Measurements from ENCODE around the gene OBSCN.
"Not testable (repeated sequence)": the region's sequence is repeated elsewhere in the genome, so short reads cannot be mapped to it uniquely, and the experiment has no call there.

Gene OBSCN

GRCh38 chr1:228245111-228245510 is 37.3 kb downstream of the OBSCN start:
- Histone ChIP-seq H3K27ac (replicated peaks) (no peak overlapping the region), H3K27me3 (ENCODE audit: insufficient read depth, poor library complexity, severe bottlenecking) (no peaks in the 10 kb centered on the region), H3K4me3 (replicated peaks; ENCODE audit: insufficient read depth, low read length) (no peak overlapping the region)
- no peak for TF ChIP-seq CTCF (IDR thresholded peaks at IDR 0.05; ENCODE audit: insufficient read depth, low read length)
- no peak for TF ChIP-seq GABPA (IDR thresholded peaks at IDR 0.05; ENCODE audit: low read depth)
- TF ChIP-seq POLR2AphosphoS5 (IDR thresholded peaks at IDR 0.05; ENCODE audit: low read depth): no peak
- no peak for TF ChIP-seq REST (IDR thresholded peaks at IDR 0.05; ENCODE audit: insufficient replicate concordance, low read depth)
- no peak for TF ChIP-seq SPI1 (IDR thresholded peaks at IDR 0.05; ENCODE audit: borderline replicate concordance, low read depth)
- DNase-seq (ENCODE audit: low read depth in 1 of 2, low spot score in 1 of 2): no peak

DNA sequence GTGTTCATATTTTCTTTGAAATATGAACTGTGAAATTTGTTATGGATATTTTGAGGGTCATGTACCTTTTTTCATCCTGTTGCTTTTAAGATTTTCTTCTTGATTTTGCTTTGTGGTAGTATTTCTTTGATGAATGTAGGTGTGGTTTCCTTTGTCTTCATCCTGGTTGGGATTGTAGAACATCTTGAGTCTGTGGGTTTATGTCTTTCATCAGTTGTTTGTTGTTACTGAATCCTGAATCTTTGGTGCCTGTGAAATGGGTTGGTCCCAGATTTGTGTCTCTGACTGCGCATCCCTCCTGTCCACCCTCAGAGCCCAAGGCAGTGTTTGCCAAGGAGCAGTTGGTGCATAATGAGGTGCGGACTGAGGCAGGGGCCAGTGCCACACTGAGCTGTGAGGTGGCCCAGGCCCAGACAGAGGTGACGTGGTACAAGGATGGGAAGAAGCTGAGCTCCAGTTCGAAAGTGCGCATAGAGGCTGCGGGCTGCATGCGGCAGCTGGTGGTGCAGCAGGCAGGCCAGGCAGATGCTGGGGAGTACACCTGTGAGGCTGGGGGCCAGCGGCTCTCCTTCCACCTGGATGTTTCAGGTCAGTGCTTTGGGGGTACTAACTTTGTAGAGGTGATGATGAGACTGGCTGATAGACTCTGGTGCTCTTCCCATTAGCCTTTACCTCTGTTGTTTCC is 38.5 kb downstream of the OBSCN start:
- no peak overlapping the region for H3K27ac ChIP-seq (replicated peaks)
- TF ChIP-seq POLR2AphosphoS5 (IDR thresholded peaks at IDR 0.05; ENCODE audit: low read depth): no peak
- TF ChIP-seq CTCF (IDR thresholded peaks at IDR 0.05; ENCODE audit: insufficient read depth, low read length): no peak
- no peak for TF ChIP-seq GABPA (IDR thresholded peaks at IDR 0.05; ENCODE audit: low read depth)
- TF ChIP-seq REST (IDR thresholded peaks at IDR 0.05; ENCODE audit: insufficient replicate concordance, low read depth): no peak
- TF ChIP-seq SPI1 (IDR thresholded peaks at IDR 0.05; ENCODE audit: borderline replicate concordance, low read depth): no peak
- no peak for DNase-seq (ENCODE audit: low read depth in 1 of 2, low spot score in 1 of 2)
- no peak overlapping the region for H3K4me3 ChIP-seq (replicated peaks; ENCODE audit: insufficient read depth, low read length)
- H3K27me3 ChIP-seq (ENCODE audit: insufficient read depth, poor library complexity, severe bottlenecking): no peaks in the 10 kb centered on the region

DNA sequence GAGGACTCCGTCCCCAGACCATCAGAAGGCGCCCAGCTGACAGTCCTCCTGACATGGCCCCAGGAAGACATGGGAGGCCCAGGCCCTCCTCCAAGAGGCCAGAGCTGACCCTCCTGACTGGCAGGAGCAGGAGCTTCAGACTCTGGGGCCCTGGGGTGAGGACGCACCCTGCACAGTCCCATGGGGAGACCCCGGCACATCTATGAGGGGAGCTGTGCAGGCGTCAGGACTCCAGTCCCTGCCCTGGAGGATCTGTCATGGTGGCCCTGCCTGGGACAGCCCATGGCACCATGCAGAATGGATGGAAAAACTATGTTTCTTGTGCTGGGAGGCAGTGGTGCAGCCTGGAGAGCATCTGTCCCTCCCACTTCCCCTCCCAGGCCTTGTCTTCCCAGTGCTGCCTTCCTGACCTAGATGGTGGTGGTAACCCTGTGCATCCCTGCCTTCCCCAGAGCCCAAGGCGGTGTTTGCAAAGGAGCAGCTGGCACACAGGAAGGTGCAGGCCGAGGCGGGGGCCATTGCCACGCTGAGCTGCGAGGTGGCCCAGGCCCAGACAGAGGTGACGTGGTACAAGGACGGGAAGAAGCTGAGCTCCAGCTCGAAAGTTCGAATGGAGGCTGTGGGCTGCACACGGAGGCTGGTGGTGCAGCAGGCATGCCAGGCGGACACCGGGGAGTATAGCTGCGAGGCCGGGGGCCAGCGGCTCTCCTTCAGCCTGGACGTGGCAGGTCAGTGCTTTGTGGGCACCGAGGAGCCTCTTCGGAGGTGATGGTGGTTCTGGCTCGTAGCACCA is 41.9 kb downstream of the OBSCN start:
- DNase-seq (ENCODE audit: low read depth in 1 of 2, low spot score in 1 of 2): no peak
- TF ChIP-seq CTCF (IDR thresholded peaks at IDR 0.05; ENCODE audit: insufficient read depth, low read length) (no peak), SPI1 (IDR thresholded peaks at IDR 0.05; ENCODE audit: borderline replicate concordance, low read depth) (no peak), GABPA (IDR thresholded peaks at IDR 0.05; ENCODE audit: low read depth) (no peak), REST (IDR thresholded peaks at IDR 0.05; ENCODE audit: insufficient replicate concordance, low read depth) (no peak)
- no peak overlapping the region for H3K4me3 ChIP-seq (replicated peaks; ENCODE audit: insufficient read depth, low read length)

DNA sequence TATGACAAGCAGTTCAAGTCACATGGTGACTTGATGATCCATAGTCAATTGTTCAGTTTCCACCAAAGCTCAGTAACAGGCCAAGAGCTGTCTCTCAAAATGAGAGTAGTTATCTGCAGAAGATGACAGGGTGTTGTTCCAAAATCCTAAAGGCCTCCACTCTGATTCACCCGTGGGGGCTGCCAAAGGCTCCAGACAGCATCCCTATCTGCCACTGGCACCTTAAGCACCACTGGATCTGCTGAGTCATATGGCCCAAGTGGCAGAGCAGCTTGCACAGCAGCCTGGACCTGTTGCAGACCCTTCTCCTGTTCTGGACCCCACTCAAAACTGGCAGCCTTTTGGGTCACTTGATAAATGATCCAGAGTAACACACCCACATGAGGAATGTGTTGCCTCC is 44.6 kb downstream of the OBSCN start:
- DNase-seq (ENCODE audit: low read depth in 1 of 2, low spot score in 1 of 2); H3K27me3 ChIP-seq (ENCODE audit: insufficient read depth, poor library complexity, severe bottlenecking); H3K27ac ChIP-seq (replicated peaks); H3K4me3 ChIP-seq (replicated peaks; ENCODE audit: insufficient read depth, low read length): not testable (repeated sequence)

More for the DNA sequence above, 41.9 kb downstream of the OBSCN start:
- Histone ChIP-seq H3K27ac (replicated peaks) (no peak overlapping the region), H3K27me3 (ENCODE audit: insufficient read depth, poor library complexity, severe bottlenecking) (no peaks in the 10 kb centered on the region)

Data from HL-60 (cell line).